ENCODE results near the gene LRRC70. TPM values are rescaled to one million over a fixed set of nuclear protein-coding genes. Genes with fewer than 3 reads are reported as not detected.

LRRC70 gene
- total and polyA plus RNA-seq, 4 donors, result 3.1 to 14.8 (median 5.7) TPM

DNA sequence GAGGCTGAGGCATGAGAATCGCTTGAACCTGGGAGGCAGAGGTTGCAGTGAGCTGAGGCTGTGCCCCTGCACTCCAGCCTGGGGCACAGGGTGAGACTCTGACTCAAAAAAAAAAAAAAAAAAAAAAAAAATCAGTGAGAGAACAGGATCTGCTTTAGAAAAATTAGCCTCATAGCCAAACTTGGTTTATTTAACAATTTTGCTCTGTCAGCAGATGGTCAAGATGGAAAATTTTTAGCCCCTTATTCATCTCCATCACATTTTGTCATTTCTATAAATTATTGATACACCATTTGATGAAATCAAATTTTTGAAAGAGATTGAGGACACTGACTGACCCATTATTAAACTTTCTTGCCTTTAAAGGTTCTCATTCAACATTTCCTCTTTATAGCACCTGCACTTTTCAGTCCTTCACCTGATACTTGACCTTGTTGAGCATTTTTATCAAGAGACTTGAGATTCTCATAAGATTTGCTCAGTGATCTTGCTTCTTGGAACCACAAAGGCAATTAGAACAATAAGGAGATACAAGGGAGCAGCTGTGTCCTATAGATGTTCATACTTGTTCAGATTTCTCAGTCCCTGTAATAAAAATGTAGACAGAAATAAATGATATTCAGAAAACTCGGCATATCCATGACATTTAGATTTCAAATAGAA, 38.1 kb downstream of the LRRC70 start:
- H3K4me3 ChIP-seq, result no peak overlapping the region
- no peak for DNase-seq
- 91 to 98% methylated on average over 2 of the region's 2 CpGs for WGBS, 2 donors
- H3K36me3 ChIP-seq (ENCODE audit: control insufficient read depth in 4 of 4, insufficient read depth in 4 of 4, low read length in 4 of 4), result peaks cover 0 to 5% (median 2%) of the 10 kb centered on the region in 4 donors
- peaks cover 0 to 3% (median 0%) of the 10 kb centered on the region in 4 donors for H3K9me3 ChIP-seq (ENCODE audit: control insufficient read depth in 4 of 4, insufficient read depth in 3 of 4, low read length in 3 of 4)
- peaks cover 0 to 4% (median 0%) of the 10 kb centered on the region in 5 donors for H3K4me1 ChIP-seq (ENCODE audit: control insufficient read depth in 5 of 5, insufficient read depth in 5 of 5, low read length in 5 of 5)
- H3K27ac ChIP-seq (ENCODE audit: low read depth in 1 of 2, low read length in 1 of 2), result no peak overlapping the region
- H3K9ac ChIP-seq (ENCODE audit: insufficient read depth in 1 of 2, low read length in 2 of 2), result no peak overlapping the region
- ATAC-seq (ENCODE audit: insufficient read depth, low FRiP score), result no peak
- no peaks in the 10 kb centered on the region for H3K27me3 ChIP-seq (ENCODE audit: control insufficient read depth in 3 of 3, insufficient read depth in 3 of 3, low read length in 2 of 3)
- TF ChIP-seq, protein P1, sequence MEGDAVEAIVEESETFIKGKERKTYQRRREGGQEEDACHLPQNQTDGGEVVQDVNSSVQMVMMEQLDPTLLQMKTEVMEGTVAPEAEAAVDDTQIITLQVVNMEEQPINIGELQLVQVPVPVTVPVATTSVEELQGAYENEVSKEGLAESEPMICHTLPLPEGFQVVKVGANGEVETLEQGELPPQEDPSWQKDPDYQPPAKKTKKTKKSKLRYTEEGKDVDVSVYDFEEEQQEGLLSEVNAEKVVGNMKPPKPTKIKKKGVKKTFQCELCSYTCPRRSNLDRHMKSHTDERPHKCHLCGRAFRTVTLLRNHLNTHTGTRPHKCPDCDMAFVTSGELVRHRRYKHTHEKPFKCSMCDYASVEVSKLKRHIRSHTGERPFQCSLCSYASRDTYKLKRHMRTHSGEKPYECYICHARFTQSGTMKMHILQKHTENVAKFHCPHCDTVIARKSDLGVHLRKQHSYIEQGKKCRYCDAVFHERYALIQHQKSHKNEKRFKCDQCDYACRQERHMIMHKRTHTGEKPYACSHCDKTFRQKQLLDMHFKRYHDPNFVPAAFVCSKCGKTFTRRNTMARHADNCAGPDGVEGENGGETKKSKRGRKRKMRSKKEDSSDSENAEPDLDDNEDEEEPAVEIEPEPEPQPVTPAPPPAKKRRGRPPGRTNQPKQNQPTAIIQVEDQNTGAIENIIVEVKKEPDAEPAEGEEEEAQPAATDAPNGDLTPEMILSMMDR (IDR thresholded peaks at IDR 0.05; ENCODE audit: control extremely low read depth, extremely low read depth), result no peak

DNA sequence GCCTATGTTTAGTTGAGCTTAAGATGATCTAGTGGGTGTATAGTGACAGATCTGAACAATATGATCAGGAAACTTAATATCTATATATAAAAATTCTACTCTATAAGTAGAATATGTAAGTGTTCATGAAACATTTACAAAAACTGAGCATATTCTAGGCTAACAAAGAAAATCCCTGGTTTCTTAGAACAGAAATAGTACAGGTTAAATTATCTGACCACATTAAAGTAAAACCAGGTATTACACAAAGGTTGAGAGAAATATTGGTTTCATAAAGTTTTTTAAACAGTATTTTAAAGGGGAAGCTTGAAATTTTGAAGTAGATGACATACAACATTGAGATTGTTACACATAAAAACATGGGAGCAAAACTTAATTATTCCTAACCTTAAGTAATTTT, 39.3 kb downstream of the LRRC70 start:
- TF ChIP-seq, protein P1 (IDR thresholded peaks at IDR 0.05; ENCODE audit: control extremely low read depth, extremely low read depth), result no peak
- DNase-seq (no peak), ATAC-seq (ENCODE audit: insufficient read depth, low FRiP score) (no peak)
- peaks cover 0 to 5% (median 2%) of the 10 kb centered on the region in 4 donors for H3K36me3 ChIP-seq (ENCODE audit: control insufficient read depth in 4 of 4, insufficient read depth in 4 of 4, low read length in 4 of 4)
- no peak overlapping the region for H3K4me3 ChIP-seq
- peaks cover 0 to 3% (median 0%) of the 10 kb centered on the region in 4 donors for H3K9me3 ChIP-seq (ENCODE audit: control insufficient read depth in 4 of 4, insufficient read depth in 3 of 4, low read length in 3 of 4)
- no peak overlapping the region for H3K27ac ChIP-seq (ENCODE audit: low read depth in 1 of 2, low read length in 1 of 2)
- peaks cover 0 to 4% (median 0%) of the 10 kb centered on the region in 5 donors for H3K4me1 ChIP-seq (ENCODE audit: control insufficient read depth in 5 of 5, insufficient read depth in 5 of 5, low read length in 5 of 5)
- no peaks in the 10 kb centered on the region for H3K27me3 ChIP-seq (ENCODE audit: control insufficient read depth in 3 of 3, insufficient read depth in 3 of 3, low read length in 2 of 3)
- no peak overlapping the region for H3K9ac ChIP-seq (ENCODE audit: insufficient read depth in 1 of 2, low read length in 2 of 2)

DNA sequence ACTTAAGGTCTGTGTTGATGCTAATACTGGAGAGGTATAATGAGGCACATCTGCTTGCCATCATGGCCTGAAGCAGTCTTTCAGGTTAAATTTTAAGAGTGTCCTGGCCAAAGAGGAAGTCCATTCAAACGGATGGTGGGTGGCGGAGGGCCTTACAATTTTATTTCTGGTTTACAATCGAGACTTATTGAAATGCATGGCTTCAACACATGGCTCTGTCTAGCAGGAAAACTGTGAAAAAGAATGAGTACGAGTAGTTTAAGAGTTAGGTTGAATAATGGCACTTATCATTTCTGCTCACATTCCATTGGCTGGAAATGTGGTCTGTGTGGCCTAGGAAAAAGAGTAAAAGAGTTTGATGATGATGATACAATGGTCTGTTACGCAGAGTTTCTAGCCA, 42.1 kb downstream of the LRRC70 start:
- Histone ChIP-seq H3K27ac (ENCODE audit: low read depth in 1 of 2, low read length in 1 of 2) (no peak overlapping the region), H3K4me3 (no peak overlapping the region), H3K9me3 (ENCODE audit: control insufficient read depth in 4 of 4, insufficient read depth in 3 of 4, low read length in 3 of 4) (no peaks in the 10 kb centered on the region), H3K27me3 (ENCODE audit: control insufficient read depth in 3 of 3, insufficient read depth in 3 of 3, low read length in 2 of 3) (no peaks in the 10 kb centered on the region), H3K4me1 (ENCODE audit: control insufficient read depth in 5 of 5, insufficient read depth in 5 of 5, low read length in 5 of 5) (peaks cover 0 to 4% (median 0%) of the 10 kb centered on the region in 5 donors), H3K36me3 (ENCODE audit: control insufficient read depth in 4 of 4, insufficient read depth in 4 of 4, low read length in 4 of 4) (peaks cover 0 to 1% (median 0%) of the 10 kb centered on the region in 4 donors), H3K9ac (ENCODE audit: insufficient read depth in 1 of 2, low read length in 2 of 2) (no peak overlapping the region)
- no peak for DNase-seq
- 93 to 94% methylated on average over 5 of the region's 5 CpGs for WGBS, 2 donors
- TF ChIP-seq, protein P1 (IDR thresholded peaks at IDR 0.05; ENCODE audit: control extremely low read depth, extremely low read depth), result no peak
- no peak for ATAC-seq (ENCODE audit: insufficient read depth, low FRiP score)
